ENCODE results near the gene SCGN. TPM values are rescaled to one million over a fixed set of nuclear protein-coding genes. Genes with fewer than 3 reads are reported as not detected.

Gene SCGN
- total and polyA plus RNA-seq, 2 of the 13 experiments (the other 11 are each of a cell fraction or from before 2014, with no cell fraction given) = 2.9 to 29.0 TPM

DNA sequence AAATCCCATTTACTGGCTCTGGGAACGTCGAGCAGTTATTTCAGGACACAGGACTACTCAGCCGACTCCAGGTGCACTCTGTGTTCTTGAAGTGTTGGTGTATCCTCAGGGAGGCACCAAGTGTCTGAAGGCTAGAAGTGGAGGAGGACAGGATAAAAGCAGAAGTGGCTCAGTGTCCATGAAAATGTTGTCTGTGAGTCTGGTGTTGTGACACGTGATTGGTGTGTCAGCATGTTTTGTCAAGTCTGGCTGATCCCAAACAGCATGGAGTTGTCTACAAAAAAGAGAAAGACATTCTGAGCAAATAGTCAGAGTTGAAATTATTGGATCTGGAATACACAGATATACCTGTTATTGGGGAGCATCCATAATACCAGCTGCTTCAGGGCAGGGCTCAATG, 30.3 kb downstream of the SCGN start (continued):
- TF ChIP-seq, protein P1, sequence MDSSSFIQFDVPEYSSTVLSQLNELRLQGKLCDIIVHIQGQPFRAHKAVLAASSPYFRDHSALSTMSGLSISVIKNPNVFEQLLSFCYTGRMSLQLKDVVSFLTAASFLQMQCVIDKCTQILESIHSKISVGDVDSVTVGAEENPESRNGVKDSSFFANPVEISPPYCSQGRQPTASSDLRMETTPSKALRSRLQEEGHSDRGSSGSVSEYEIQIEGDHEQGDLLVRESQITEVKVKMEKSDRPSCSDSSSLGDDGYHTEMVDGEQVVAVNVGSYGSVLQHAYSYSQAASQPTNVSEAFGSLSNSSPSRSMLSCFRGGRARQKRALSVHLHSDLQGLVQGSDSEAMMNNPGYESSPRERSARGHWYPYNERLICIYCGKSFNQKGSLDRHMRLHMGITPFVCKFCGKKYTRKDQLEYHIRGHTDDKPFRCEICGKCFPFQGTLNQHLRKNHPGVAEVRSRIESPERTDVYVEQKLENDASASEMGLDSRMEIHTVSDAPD (CRISPR knock-in tag; IDR thresholded peaks at IDR 0.05) = no peak
- TF ChIP-seq ATAD3A (CRISPR knock-in tag; IDR thresholded peaks at IDR 0.05) = no peak
- no peak for TF ChIP-seq PCBP2 (optimal IDR thresholded peaks at IDR 0.05; ENCODE audit: low read depth, low read length, poor library complexity, severe bottlenecking)
- no peak for TF ChIP-seq ZNF343 (CRISPR knock-in tag; IDR thresholded peaks at IDR 0.05)
- TF ChIP-seq, protein P2, sequence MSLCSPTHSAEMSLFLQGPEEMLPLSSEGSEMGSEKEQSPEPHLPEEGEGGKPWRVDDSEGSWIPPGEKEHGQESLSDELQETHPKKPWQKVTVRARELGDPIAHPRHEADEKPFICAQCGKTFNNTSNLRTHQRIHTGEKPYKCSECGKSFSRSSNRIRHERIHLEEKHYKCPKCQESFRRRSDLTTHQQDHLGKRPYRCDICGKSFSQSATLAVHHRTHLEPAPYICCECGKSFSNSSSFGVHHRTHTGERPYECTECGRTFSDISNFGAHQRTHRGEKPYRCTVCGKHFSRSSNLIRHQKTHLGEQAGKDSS (CRISPR knock-in tag; IDR thresholded peaks at IDR 0.05; ENCODE audit: borderline replicate concordance, low read depth) = no peak
- no peak for TF ChIP-seq HHEX (CRISPR knock-in tag; IDR thresholded peaks at IDR 0.05)

DNA sequence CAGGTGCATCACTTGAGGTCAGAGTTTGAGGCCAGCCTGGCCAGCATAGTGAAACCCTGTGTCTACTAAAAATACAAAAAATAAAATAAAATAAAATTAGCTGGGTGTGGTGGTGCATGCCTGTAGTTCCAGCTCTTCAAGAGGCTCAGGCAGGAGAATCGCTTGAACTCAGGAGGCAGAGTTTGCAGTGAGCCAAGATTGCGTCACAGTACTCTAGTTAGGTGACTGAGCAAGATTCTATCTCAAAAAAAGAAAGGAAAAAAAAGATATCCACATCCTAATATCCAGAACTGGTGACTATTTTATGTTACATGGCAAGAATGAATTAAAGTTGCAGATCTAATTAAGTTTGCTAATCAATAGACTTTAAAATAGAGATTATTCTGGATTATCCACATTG, 32.5 kb downstream of the SCGN start:
- no TSS peak for BruUV-seq (replicated peaks)
- in situ Hi-C loops (cut with HindIII; ENCODE audit: extremely low pct_ligation_motif_present, low pct_unique_long_range_greater_than_20kb) (no loop called here), intact Hi-C loops (cut with micrococcal nuclease; ENCODE audit: unreplicated experiment) (no loop called here)
- ChIA-PET POLR2A (no interaction called here), CTCF (ENCODE audit: low intra/inter-chr PET ratio, low total read pairs) (no interaction called here)
- no peak for DNase-seq (ENCODE audit: low spot score)
- H3K9ac ChIP-seq (ENCODE audit: insufficient read depth, low read depth, low read length) = no peak overlapping the region
- no peaks in the 10 kb centered on the region for H3K79me2 ChIP-seq (ENCODE audit: insufficient read depth, low read length)
- H3K27ac ChIP-seq (ENCODE audit: extremely low read length, insufficient read depth, low read length) = no peak overlapping the region
- H3K4me3 ChIP-seq (replicated peaks in 1 of 3; ENCODE audit: insufficient read depth in 1 of 3, low read depth in 2 of 3, low read length in 3 of 3) = no peak overlapping the region
- TF ChIP-seq, protein P3, sequence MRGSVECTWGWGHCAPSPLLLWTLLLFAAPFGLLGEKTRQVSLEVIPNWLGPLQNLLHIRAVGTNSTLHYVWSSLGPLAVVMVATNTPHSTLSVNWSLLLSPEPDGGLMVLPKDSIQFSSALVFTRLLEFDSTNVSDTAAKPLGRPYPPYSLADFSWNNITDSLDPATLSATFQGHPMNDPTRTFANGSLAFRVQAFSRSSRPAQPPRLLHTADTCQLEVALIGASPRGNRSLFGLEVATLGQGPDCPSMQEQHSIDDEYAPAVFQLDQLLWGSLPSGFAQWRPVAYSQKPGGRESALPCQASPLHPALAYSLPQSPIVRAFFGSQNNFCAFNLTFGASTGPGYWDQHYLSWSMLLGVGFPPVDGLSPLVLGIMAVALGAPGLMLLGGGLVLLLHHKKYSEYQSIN (CRISPR knock-in tag; IDR thresholded peaks at IDR 0.05; ENCODE audit: borderline replicate concordance) = no peak
- TF ChIP-seq SRSF9 (IDR thresholded peaks at IDR 0.05; ENCODE audit: borderline replicate concordance, insufficient read depth, low read depth, low read length, poor library complexity, severe bottlenecking) (no peak), CEBPB (IDR thresholded peaks at IDR 0.05; ENCODE audit: borderline replicate concordance, low read depth, low read length) (peak; percentile 74), ZFY (CRISPR knock-in tag; IDR thresholded peaks at IDR 0.05) (no peak), FOXA3 (CRISPR knock-in tag; IDR thresholded peaks at IDR 0.05) (no peak), CEBPG (CRISPR knock-in tag; IDR thresholded peaks at IDR 0.05) (peak; percentile 49)
- H3K9me3 ChIP-seq (ENCODE audit: low read length) = no peaks in the 10 kb centered on the region
- H2AFZ ChIP-seq (ENCODE audit: low read length) = no peak overlapping the region
- H3K27me3 ChIP-seq (ENCODE audit: control insufficient read depth in 1 of 2, insufficient read depth in 2 of 2, low read length in 2 of 2) = 0 out of 5 replicates have a peak, but pooled peaks cover 0 to 1% of the 10 kb centered on the region in 2 experiments
- no peak for FAIRE-seq
- H3K36me3 ChIP-seq (replicated peaks in 1 of 2; ENCODE audit: control insufficient read depth in 1 of 2, insufficient read depth in 2 of 2, low read length in 2 of 2) = no peaks in the 10 kb centered on the region
- 57% methylated on average over 2 of the region's 2 CpGs for WGBS (ENCODE audit: low lambda C conversion rate)
- H4K20me1 ChIP-seq (ENCODE audit: insufficient read depth, low read length) = no peaks in the 10 kb centered on the region
- H3K4me1 ChIP-seq (ENCODE audit: insufficient read depth, low read length) = no peaks in the 10 kb centered on the region
- H3K4me2 ChIP-seq (ENCODE audit: low read depth, low read length) = no peak overlapping the region
- no peak for ATAC-seq
